Astrocyte of the cerebellum (primary cell): ENCODE data around the gene NAA30.

ENCODE experiments used
- DNase-seq: peaks from one replicate; pipeline ENCODE4 v3.0.0-alpha.2; 2011; ENCODE audit warnings: low read depth
- H3K4me3 ChIP-seq: 2 replicates; pipeline ENCODE4 v1.5.1; 2011; ENCODE audit warnings: mild to moderate bottlenecking, low read depth, low read length, moderate library complexity
- CTCF ChIP-seq: IDR thresholded peaks from 2 replicates; pipeline ENCODE4 v1.5.1; 2012; ENCODE audit warnings: low read length, low read depth, moderate library complexity, mild to moderate bottlenecking; ENCODE audit errors: missing control alignments
- in situ Hi-C: cut with HindIII; loops from 2 replicates; pipeline ENCODE4 v1.10.0; 2017; ENCODE audit warnings: low sequenced_read_pairs

NAA30 gene

GRCh38 chr14:57382283-57382682 lies 8.1 kb upstream of the NAA30 start:
- in situ Hi-C loops = no loop called here
- no peak for TF ChIP-seq CTCF
- no peak for DNase-seq
- H3K4me3 ChIP-seq = no peak overlapping the region

- in situ Hi-C loops = no loop called here
- H3K4me3 ChIP-seq = no peak overlapping the region
- no peak for TF ChIP-seq CTCF
- DNase-seq = no peak
Observed at GRCh38 chr14:57383125-57383745, 7.2 kb upstream of the NAA30 start.

- in situ Hi-C loops = no loop called here
- DNase-seq = no peak
- TF ChIP-seq CTCF = no peak
- H3K4me3 ChIP-seq = no peak overlapping the region
Observed at GRCh38 chr14:57388067-57388466, 2.3 kb upstream of the NAA30 start.

- H3K4me3 ChIP-seq = peak overlapping the region; percentile 76
- TF ChIP-seq CTCF = no peak
- in situ Hi-C loops = no loop called here
- no peak for DNase-seq
Observed at GRCh38 chr14:57389646-57390036, 745 bp upstream of the NAA30 start.

- peak overlapping the region; percentile 76 for H3K4me3 ChIP-seq
- TF ChIP-seq CTCF = no peak
- in situ Hi-C loops = no loop called here
- DNase-seq = no peak
Observed at GRCh38 chr14:57390806-57391516, 575 bp downstream of the NAA30 start.

- DNase-seq = no peak
- H3K4me3 ChIP-seq = peak overlapping the region; percentile 76
- in situ Hi-C loops = no loop called here
- TF ChIP-seq CTCF = no peak
Observed at GRCh38 chr14:57391517-57392195, 1.3 kb downstream of the NAA30 start.
